MM.1S (cell line): ENCODE results near the gene ADAMTS13.

Source experiments
- DNase-seq: peaks from one replicate; pipeline ENCODE4 v3.0.0-alpha.2; 2015
- H2AFZ ChIP-seq: fragments of 300-600 bp; sonication (generic); 2 replicates; pipeline ENCODE4 v1.6.0; 2016; ENCODE audit warnings: antibody characterized with exemption, low read length
- H3F3A ChIP-seq: fragments of 300-600 bp; sonication (generic); 2 replicates; pipeline ENCODE4 v1.6.1; 2016; ENCODE audit warnings: mild to moderate bottlenecking, antibody characterized with exemption, low read length, moderate library complexity, mixed read lengths; ENCODE audit not compliant: insufficient read depth
- H3K27ac ChIP-seq: fragments of 300-600 bp; sonication (generic); 2 replicates; pipeline ENCODE4 v1.5.1; 2016; ENCODE audit warnings: mild to moderate bottlenecking, low read length
- H3K27me3 ChIP-seq: fragments of 300-600 bp; sonication (generic); replicated peaks from 2 replicates; pipeline ENCODE4 v1.6.0; 2016; ENCODE audit warnings: low read length; ENCODE audit not compliant: insufficient read depth
- H3K36me3 ChIP-seq: fragments of 300-600 bp; sonication (generic); replicated peaks from 2 replicates; pipeline ENCODE4 v1.6.1; 2016; ENCODE audit warnings: mild to moderate bottlenecking, low read length, mixed read lengths; ENCODE audit not compliant: insufficient read depth
- H3K4me1 ChIP-seq: fragments of 300-600 bp; sonication (generic); 2 replicates; pipeline ENCODE4 v1.6.1; 2016; ENCODE audit warnings: low read length, mixed read lengths
- H3K4me2 ChIP-seq: fragments of 300-600 bp; sonication (generic); 2 replicates; pipeline ENCODE4 v1.6.0; 2016; ENCODE audit warnings: low read depth, low read length
- H3K4me3 ChIP-seq: fragments of 300-600 bp; sonication (generic); 2 replicates; pipeline ENCODE4 v1.5.1; 2016; ENCODE audit warnings: low read length, mixed read lengths
- H3K79me2 ChIP-seq: fragments of 300-600 bp; sonication (generic); 2 replicates; pipeline ENCODE4 v1.6.1; 2016; ENCODE audit warnings: mixed run types, low read length, mixed read lengths
- H3K9ac ChIP-seq: fragments of 300-600 bp; sonication (generic); 2 replicates; pipeline ENCODE4 v1.6.1; 2016; ENCODE audit warnings: low read length, mixed read lengths
- H3K9me2 ChIP-seq: fragments of 300-600 bp; sonication (generic); replicated peaks from 2 replicates; pipeline ENCODE4 v1.6.1; 2016; ENCODE audit warnings: mild to moderate bottlenecking, low read length, mixed read lengths; ENCODE audit not compliant: insufficient read depth
- H3K9me3 ChIP-seq: fragments of 300-600 bp; sonication (generic); replicated peaks from 2 replicates; pipeline ENCODE4 v1.6.1; 2016; ENCODE audit warnings: mild to moderate bottlenecking, low read length, mixed read lengths; ENCODE audit not compliant: insufficient read depth
- H4K20me1 ChIP-seq: fragments of 300-600 bp; sonication (generic); 2 replicates; pipeline ENCODE4 v1.6.1; 2016; ENCODE audit warnings: mild to moderate bottlenecking, low read length, moderate library complexity, mixed read lengths; ENCODE audit not compliant: insufficient read depth
- CTCF ChIP-seq: fragments of 300-600 bp; sonication (generic); IDR thresholded peaks from 2 replicates; pipeline ENCODE4 v1.5.1; 2016; ENCODE audit warnings: antibody characterized with exemption, low read length, mixed read lengths
- EZH2 ChIP-seq: fragments of 300-600 bp; sonication (generic); optimal IDR thresholded peaks from 2 replicates; pipeline ENCODE3; 2017; ENCODE audit warnings: low read depth, mild to moderate bottlenecking, antibody characterized with exemption, low read length, mixed read lengths
- EZH2phosphoT487 ChIP-seq: fragments of 300-600 bp; sonication (generic); IDR thresholded peaks from 2 replicates; pipeline ENCODE4 v1.6.1; 2018; ENCODE audit warnings: antibody characterized with exemption, low read length

Gene ADAMTS13

GRCh38 chr9:133471551-133472276 lies 49.5 kb downstream of the ADAMTS13 start:
- no peaks in the 10 kb centered on the region for H3F3A ChIP-seq
- H3K79me2 ChIP-seq, result no peaks in the 10 kb centered on the region
- H2AFZ ChIP-seq, result no peak overlapping the region
- DNase-seq, result no peak
- H3K9me3 ChIP-seq, result no peaks in the 10 kb centered on the region
- H3K27me3 ChIP-seq, result peaks cover 12% of the 10 kb centered on the region; the same call in 1 of the 2 replicates
- no peak overlapping the region for H3K9ac ChIP-seq
- H3K27ac ChIP-seq, result no peak overlapping the region
- no peak overlapping the region for H3K4me2 ChIP-seq
- H4K20me1 ChIP-seq, result no peaks in the 10 kb centered on the region
- TF ChIP-seq CTCF (no peak), EZH2 (no peak), EZH2phosphoT487 (no peak)
- no peaks in the 10 kb centered on the region for H3K36me3 ChIP-seq
- no peaks in the 10 kb centered on the region for H3K9me2 ChIP-seq
- H3K4me1 ChIP-seq, result no peaks in the 10 kb centered on the region
- H3K4me3 ChIP-seq, result no peak overlapping the region

DNA sequence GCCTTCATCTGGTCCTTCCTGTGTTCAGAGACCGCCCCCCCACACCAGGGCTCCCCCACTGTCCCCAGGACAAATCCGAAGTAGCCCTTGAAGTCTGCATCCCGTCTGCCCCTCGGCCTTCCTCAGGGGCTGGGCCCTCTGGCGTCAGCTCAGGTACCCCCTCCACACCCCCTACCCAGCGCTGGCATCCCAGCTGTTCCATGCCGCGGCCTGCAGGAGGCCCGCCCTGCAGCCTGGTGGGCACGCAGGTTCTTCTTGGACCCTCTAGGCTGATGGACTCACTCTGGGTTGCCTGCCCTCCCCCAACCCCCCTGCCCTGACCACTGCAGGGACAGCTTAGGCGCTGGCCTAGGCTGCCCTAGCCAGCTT lies 50.1 kb downstream of the ADAMTS13 start:
- Histone ChIP-seq H3K9me2 (no peaks in the 10 kb centered on the region), H3K79me2 (no peaks in the 10 kb centered on the region), H3K27ac (no peak overlapping the region), H3K4me1 (no peaks in the 10 kb centered on the region), H3F3A (no peaks in the 10 kb centered on the region), H3K4me3 (no peak overlapping the region), H3K9me3 (no peaks in the 10 kb centered on the region), H3K4me2 (no peak overlapping the region), H3K36me3 (no peaks in the 10 kb centered on the region), H3K9ac (no peak overlapping the region), H2AFZ (no peak overlapping the region), H3K27me3 (peaks cover 7% of the 10 kb centered on the region; the same call in 1 of the 2 replicates), H4K20me1 (no peaks in the 10 kb centered on the region)
- TF ChIP-seq EZH2 (no peak), EZH2phosphoT487 (no peak), CTCF (no peak)
- no peak for DNase-seq

DNA sequence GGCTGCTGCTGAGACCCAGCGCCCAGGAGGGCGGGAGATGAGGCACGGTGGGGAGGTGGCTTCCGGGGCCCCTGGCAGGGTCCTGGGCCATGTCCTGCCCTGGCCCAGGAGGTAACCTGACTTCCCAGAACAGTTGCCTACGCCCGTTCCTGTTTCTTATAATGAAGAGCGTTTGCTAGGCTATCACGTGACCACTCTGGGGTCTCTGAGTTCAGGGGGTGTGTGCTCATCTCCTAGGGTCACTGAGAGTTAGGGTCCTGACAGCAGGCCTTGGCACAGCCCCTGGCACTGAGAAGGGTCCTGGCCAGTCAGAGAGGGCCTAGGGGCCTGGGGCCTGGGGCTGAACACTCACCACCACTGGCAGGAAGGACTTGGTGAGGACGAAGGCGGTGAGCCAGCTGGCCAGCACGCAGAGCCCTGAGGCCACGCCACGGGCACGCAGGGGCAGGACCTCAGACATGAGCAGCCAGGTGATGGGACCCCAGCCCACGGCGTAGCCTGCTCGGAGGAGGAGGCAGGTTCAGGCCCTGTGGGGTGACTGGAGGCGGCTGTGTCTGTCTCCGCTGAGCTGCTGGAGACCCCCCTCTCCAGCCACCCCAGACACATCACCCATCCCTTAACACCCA lies 50.7 kb downstream of the ADAMTS13 start:
- peaks cover under 1% of the 10 kb centered on the region; the same call in 1 of the 2 replicates for H3K4me1 ChIP-seq
- no peak for DNase-seq
- no peak overlapping the region for H2AFZ ChIP-seq
- no peaks in the 10 kb centered on the region for H3K9me3 ChIP-seq
- no peaks in the 10 kb centered on the region for H3F3A ChIP-seq
- H3K79me2 ChIP-seq, result no peaks in the 10 kb centered on the region
- no peak overlapping the region for H3K4me2 ChIP-seq
- H3K9me2 ChIP-seq, result no peaks in the 10 kb centered on the region
- H4K20me1 ChIP-seq, result no peaks in the 10 kb centered on the region
- H3K27me3 ChIP-seq, result 0 out of 2 replicates have a peak, but pooled peaks cover under 1% of the 10 kb centered on the region
- TF ChIP-seq EZH2phosphoT487 (no peak), CTCF (no peak), EZH2 (no peak)
- H3K4me3 ChIP-seq, result no peak overlapping the region
- H3K27ac ChIP-seq, result no peak overlapping the region
- H3K9ac ChIP-seq, result no peak overlapping the region
- H3K36me3 ChIP-seq, result no peaks in the 10 kb centered on the region
